Astrocyte of the spinal cord (primary cell): ENCODE data around the gene ZNF423.

Experiments used
- DNase-seq: peaks from one replicate; pipeline ENCODE4 v3.0.0; 2011; ENCODE audit warnings: low read depth, low spot score
- H3K4me3 ChIP-seq: 2 replicates; pipeline ENCODE4 v1.5.1; 2011; ENCODE audit warnings: low read depth, mild to moderate bottlenecking, low read length, moderate library complexity
- in situ Hi-C: cut with HindIII; loops from 2 replicates; pipeline ENCODE4 v1.10.0; 2017; ENCODE audit warnings: low sequenced_read_pairs
- TF ChIP-seq, protein P1 (sequence below): IDR thresholded peaks from 2 replicates; pipeline ENCODE4 v1.5.1; 2012; ENCODE audit warnings: low read depth, mild to moderate bottlenecking, low read length, inconsistent platforms

The ZNF423 gene

DNA sequence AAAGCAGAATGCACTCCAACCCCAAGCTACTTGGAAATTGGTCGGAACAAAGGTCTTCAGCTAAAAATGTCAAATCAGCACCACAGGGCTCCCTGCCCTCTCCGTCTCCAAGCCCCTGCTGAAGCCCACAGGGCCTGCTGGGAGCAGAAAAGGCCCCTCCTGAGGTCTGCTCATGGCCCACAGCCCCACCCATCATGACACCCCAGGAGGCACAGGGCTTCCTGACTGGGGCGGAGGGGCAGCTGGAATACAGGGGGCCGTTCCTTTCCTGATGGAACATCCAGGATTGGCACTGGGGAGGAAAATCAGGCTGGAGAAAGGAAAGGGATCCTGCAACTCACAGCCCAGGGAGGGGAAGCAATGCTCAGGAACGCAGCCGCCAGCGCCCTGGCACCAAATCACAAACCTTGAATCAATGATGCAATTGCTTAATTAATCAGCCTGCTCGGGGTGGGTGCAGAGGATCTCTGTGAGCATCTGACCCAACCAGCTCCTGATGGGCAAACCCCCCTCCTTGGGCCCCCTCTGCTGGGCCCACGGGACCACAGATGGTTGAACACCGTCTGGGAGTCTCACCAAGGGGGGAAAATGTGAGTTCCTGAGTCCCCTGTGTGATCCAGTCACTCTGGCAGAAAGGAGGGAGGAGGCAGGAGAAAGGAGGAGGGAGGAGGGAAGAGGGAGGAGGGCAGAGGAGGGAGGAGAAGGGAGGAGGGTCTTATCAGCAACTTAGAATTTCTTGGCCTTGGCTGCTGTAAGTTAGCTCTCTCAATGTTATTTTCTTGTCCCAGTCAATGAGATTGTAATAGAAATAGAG lies 155.5 kb downstream of the ZNF423 start:
- H3K4me3 ChIP-seq, result no peak overlapping the region
- peak; percentile 30 for DNase-seq
- in situ Hi-C loops, result no loop called here
- TF ChIP-seq, protein P1, sequence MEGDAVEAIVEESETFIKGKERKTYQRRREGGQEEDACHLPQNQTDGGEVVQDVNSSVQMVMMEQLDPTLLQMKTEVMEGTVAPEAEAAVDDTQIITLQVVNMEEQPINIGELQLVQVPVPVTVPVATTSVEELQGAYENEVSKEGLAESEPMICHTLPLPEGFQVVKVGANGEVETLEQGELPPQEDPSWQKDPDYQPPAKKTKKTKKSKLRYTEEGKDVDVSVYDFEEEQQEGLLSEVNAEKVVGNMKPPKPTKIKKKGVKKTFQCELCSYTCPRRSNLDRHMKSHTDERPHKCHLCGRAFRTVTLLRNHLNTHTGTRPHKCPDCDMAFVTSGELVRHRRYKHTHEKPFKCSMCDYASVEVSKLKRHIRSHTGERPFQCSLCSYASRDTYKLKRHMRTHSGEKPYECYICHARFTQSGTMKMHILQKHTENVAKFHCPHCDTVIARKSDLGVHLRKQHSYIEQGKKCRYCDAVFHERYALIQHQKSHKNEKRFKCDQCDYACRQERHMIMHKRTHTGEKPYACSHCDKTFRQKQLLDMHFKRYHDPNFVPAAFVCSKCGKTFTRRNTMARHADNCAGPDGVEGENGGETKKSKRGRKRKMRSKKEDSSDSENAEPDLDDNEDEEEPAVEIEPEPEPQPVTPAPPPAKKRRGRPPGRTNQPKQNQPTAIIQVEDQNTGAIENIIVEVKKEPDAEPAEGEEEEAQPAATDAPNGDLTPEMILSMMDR, result no peak

DNA sequence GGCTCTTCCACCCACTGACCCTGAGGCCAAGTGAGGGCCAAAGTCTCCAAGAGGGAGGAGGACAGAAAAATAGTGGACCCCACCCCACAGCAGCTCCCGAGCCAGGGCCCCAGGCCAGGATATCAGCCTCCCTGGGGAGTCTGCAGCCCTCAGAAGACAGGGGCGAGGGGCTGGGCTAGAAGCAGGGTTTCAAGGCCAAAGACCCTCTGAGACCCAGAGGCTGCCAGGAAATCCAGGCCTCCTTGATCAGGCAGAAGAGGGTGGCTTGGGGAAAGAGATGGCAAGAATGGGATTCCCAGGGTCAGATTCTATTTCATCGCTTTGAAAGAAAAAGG lies 156.1 kb downstream of the ZNF423 start:
- TF ChIP-seq, protein P1, result no peak
- in situ Hi-C loops, result no loop called here
- no peak overlapping the region for H3K4me3 ChIP-seq
- DNase-seq, result no peak

DNA sequence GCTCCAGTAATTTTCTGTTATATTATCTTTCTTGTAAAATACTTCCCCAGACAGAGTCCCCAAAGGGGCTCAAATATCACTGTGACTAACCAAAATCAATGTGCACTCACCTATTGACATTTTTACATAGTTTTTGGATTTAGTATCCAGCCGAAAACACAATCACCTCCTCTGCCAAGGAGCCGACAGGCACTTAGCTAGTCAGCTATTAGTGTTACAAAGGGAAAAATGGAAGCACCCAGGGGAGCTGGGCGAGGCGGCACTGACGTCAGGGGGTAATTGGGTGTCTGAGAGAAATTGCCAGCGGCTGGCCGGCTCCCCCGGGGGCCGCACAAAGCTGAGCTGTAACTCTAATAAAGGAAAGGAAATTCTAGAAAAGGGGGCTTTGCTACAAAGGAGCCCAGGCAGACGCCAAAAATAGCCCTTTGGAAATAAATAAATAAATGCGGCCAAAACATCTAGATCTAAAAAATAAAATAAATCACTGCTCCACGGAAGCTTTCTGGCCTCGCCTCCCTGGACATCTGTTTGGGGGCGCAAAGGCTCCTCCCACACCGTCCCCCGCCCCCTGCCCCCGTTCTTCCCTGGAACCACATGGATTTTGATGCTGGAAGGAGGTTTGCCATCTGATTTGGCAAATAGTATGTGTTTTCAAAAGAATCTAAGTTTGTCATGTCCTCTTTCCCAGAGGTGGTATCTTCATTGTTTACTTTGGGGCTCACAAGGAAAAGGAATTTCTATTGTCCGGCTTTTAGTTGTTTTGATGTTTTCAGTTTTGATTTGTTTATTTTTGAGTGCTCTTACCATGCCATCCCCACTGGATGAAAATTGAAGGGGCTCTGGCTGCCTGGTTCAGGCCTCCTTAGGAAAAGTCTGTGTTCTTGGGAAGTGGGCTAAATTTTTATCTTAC lies 156.7 kb downstream of the ZNF423 start:
- H3K4me3 ChIP-seq, result no peak overlapping the region
- DNase-seq, result peak; percentile 55
- TF ChIP-seq, protein P1, result no peak
- in situ Hi-C loops, result no loop called here

DNA sequence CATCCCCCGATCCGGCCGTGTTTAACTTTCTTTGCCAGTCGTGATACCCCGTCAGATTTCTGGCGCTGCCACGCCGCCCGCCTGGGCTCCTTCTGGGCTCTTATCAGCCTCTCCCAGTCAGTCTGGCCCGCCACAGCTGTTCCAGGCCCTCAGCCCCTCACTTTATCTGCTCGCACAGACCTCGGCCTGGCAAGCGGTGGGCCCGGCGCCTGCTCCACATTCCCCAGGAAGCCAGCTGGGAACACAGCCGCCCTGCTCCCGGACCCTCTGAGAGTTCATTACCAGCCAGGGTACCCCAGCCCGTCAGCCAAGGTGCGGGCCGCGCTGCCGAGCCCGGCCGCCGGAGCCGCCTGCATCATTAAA lies 157.5 kb downstream of the ZNF423 start:
- TF ChIP-seq, protein P1, result no peak
- no peak for DNase-seq
- in situ Hi-C loops, result no loop called here
- H3K4me3 ChIP-seq, result no peak overlapping the region

DNA sequence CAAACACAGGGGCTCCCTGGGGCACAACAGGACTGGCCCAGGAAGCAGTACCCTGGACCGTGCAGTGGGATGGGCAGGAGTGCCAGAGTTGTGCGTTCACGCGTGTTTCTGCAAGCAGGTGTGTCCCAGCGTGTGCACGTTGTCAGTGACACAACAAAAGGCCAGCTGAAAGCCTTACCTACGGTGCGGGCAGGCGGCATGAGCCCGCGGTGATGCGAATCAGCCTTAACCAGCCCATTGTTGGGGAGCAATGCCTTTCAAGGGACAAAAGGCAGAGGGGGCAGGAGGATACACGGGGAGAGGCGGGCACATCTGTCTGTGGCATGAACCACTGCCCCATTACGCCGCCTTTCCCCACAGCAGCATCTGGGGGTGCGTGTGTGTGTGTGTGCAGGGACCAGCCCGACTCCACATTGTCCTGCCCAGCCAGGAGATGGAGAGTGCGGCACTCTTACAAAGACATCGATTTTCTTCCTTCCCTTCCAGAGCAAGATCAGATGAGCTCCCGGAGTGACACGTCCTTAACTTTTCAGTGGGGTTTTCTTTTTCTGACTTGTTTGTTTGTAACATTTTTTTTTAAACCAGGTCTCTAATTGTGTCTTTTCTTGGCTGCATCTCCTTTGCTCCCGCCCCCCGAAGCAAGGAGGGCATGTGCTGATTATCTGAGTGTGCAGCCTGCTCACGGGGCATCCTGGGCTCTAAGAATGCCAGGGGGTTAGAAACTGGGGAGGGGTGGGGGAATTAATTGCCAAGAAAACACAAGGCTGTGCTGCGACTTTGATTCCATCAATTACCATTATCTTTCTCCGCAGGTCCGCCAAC lies 158.1 kb downstream of the ZNF423 start:
- TF ChIP-seq, protein P1, result no peak
- no peak for DNase-seq
- no peak overlapping the region for H3K4me3 ChIP-seq
- in situ Hi-C loops, result no loop called here

DNA sequence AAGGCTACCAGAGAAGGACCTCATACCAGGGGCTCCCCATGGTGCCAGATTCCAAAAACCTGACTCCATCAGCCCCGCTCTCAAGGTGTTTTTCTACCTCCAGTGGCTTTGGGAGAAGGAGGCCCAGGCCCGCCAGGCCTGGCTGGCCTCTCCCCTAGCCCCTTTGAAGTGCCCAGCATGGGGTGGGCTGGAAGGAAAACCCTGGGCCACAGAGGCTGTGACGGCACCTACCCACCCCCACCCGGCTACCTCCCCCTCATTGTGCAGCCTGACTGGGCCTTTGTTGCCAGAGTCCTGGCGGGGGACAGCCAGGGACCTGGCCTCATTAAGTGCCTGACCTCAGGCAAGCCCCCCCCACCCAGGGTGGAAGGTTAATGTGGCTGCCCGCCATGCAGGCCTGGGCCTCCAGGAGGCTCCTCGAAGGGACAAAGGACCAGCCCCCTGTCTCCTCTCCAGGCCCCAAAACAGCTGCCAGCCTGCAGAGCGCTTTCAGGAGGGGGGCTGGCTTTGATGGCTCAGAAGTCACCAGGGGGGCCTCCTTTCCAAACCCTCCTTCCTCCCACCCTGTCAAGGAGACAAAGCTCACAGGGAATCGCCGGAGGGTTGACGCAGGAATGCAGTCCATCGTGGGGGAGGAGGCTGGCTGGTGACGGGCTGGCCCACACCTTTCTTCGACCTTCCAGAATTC lies 159.4 kb downstream of the ZNF423 start:
- peak; percentile 32 for DNase-seq
- in situ Hi-C loops, result no loop called here
- TF ChIP-seq, protein P1, result no peak
- no peak overlapping the region for H3K4me3 ChIP-seq
